ENCODE data around the gene SPATA31E1.

SPATA31E1 gene

DNA sequence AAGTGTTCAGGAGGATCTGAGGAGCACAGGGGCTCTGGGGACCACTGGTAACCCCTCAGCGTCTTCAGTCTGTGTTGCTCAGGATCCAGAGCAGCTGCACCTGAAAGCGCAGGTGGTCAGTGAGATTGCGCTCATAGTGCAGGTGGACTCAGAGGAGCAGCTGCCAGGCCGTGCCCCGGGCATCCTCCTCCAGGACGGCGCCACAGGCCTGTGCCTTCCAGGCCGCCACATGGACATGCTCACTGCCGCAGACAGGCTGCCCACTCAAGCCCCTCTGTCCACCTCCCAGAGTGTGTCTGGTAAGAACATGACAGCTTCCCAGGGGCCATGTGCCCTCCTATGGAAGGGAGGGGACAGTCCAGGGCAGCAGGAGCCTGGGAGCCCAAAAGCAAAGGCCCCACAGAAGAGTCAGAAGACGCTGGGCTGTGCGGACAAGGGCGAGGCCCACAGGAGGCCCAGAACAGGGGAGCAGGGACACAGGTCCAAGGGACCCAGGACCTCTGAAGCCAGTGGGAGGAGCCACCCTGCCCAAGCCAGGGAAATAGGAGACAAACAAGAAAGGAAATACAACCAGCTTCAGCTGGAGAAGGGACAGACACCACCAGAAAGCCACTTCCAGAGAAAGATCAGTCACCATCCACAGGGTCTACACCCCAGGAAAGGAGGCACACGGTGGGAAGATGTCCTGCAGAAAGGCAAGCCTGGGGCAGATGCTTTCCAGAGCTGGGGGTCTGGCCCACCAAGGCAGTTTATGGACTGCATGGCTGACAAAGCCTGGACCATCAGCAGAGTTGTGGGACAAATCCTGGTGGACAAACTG lies 5.2 kb downstream of the SPATA31E1 start:
- DNase-seq (ENCODE audit: insufficient read length, low spot score) (no peak), FAIRE-seq (no peak)
- TF ChIP-seq SPI1 (IDR thresholded peaks at IDR 0.05; ENCODE audit: low read depth, low read length) (no peak), POLR2A (IDR thresholded peaks at IDR 0.05; ENCODE audit: low read depth, low read length) (no peak), POLR2AphosphoS5 (IDR thresholded peaks at IDR 0.05; ENCODE audit: low read depth, low read length) (no peak), TAF1 (IDR thresholded peaks at IDR 0.05; ENCODE audit: low read depth, low read length) (no peak), PAX5 (IDR thresholded peaks at IDR 0.05; ENCODE audit: insufficient read depth, low read length, severe bottlenecking) (no peak), POU2F2 (IDR thresholded peaks at IDR 0.05; ENCODE audit: low read depth, low read length) (no peak)

GRCh38 chr9:87888501-87888900 lies 5.8 kb downstream of the SPATA31E1 start:
- no peak for FAIRE-seq
- TF ChIP-seq PAX5 (IDR thresholded peaks at IDR 0.05; ENCODE audit: insufficient read depth, low read length, severe bottlenecking) (no peak), TAF1 (IDR thresholded peaks at IDR 0.05; ENCODE audit: low read depth, low read length) (no peak), POU2F2 (IDR thresholded peaks at IDR 0.05; ENCODE audit: low read depth, low read length) (no peak), POLR2A (IDR thresholded peaks at IDR 0.05; ENCODE audit: low read depth, low read length) (no peak), POLR2AphosphoS5 (IDR thresholded peaks at IDR 0.05; ENCODE audit: low read depth, low read length) (no peak), SPI1 (IDR thresholded peaks at IDR 0.05; ENCODE audit: low read depth, low read length) (no peak)
- DNase-seq (ENCODE audit: insufficient read length, low spot score): no peak

- no peak for FAIRE-seq
- TF ChIP-seq PAX5 (IDR thresholded peaks at IDR 0.05; ENCODE audit: insufficient read depth, low read length, severe bottlenecking) (no peak), POLR2A (IDR thresholded peaks at IDR 0.05; ENCODE audit: low read depth, low read length) (no peak), POU2F2 (IDR thresholded peaks at IDR 0.05; ENCODE audit: low read depth, low read length) (no peak), SPI1 (IDR thresholded peaks at IDR 0.05; ENCODE audit: low read depth, low read length) (no peak), POLR2AphosphoS5 (IDR thresholded peaks at IDR 0.05; ENCODE audit: low read depth, low read length) (no peak), TAF1 (IDR thresholded peaks at IDR 0.05; ENCODE audit: low read depth, low read length) (no peak)
- DNase-seq (ENCODE audit: insufficient read length, low spot score): no peak
These were observed 6.6 kb downstream of the SPATA31E1 start for GRCh38 chr9:87889065-87889881.

DNA sequence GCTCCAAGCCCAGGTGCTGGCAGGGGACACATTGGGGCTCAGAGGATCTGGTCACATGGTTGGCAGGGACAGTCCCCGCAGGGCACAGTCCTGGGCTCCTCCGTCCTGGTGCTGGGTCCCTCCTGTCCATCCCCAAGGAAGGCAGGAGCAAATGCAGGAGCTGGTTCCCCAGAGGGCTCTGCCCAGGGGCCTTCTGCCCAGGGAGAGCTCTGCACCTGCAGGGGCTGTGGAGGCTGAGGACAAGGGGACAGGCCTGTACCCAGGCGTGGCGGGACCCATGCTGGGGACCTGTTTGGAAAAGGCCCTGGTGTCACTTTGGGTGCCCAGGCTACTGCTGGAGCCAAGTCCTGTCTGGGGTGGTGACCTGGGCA lies 7.2 kb downstream of the SPATA31E1 start:
- FAIRE-seq (no peak), DNase-seq (ENCODE audit: insufficient read length, low spot score) (no peak)
- TF ChIP-seq PAX5 (IDR thresholded peaks at IDR 0.05; ENCODE audit: insufficient read depth, low read length, severe bottlenecking) (no peak), POU2F2 (IDR thresholded peaks at IDR 0.05; ENCODE audit: low read depth, low read length) (no peak), POLR2AphosphoS5 (IDR thresholded peaks at IDR 0.05; ENCODE audit: low read depth, low read length) (no peak), SPI1 (IDR thresholded peaks at IDR 0.05; ENCODE audit: low read depth, low read length) (no peak), POLR2A (IDR thresholded peaks at IDR 0.05; ENCODE audit: low read depth, low read length) (no peak), TAF1 (IDR thresholded peaks at IDR 0.05; ENCODE audit: low read depth, low read length) (no peak)

GRCh38 chr9:87890837-87891236 lies 8.2 kb downstream of the SPATA31E1 start:
- FAIRE-seq (no peak), DNase-seq (ENCODE audit: insufficient read length, low spot score) (no peak)
- TF ChIP-seq POU2F2 (IDR thresholded peaks at IDR 0.05; ENCODE audit: low read depth, low read length) (no peak), PAX5 (IDR thresholded peaks at IDR 0.05; ENCODE audit: insufficient read depth, low read length, severe bottlenecking) (no peak), TAF1 (IDR thresholded peaks at IDR 0.05; ENCODE audit: low read depth, low read length) (no peak), POLR2A (IDR thresholded peaks at IDR 0.05; ENCODE audit: low read depth, low read length) (no peak), POLR2AphosphoS5 (IDR thresholded peaks at IDR 0.05; ENCODE audit: low read depth, low read length) (no peak), SPI1 (IDR thresholded peaks at IDR 0.05; ENCODE audit: low read depth, low read length) (no peak)

DNA sequence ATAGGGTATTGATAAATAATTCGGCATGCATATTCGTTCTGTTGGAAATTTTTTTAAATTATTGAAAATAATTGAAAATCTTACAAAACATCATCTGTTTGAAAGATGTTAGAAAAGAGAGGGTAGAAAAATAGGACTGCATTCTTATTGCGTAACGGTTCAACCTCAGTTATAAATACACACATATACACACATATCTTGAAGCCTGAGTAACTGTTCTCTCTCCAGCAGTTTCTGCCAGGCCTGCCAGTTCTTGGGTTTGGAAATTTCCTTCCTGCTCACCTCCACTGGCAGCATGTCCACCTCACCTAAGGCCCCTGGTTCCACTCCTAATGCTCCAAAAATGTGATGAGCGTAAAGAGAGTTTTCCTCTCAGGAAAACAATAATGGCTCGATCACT lies 9.1 kb downstream of the SPATA31E1 start:
- FAIRE-seq (no peak), DNase-seq (ENCODE audit: insufficient read length, low spot score) (no peak)
- TF ChIP-seq PAX5 (IDR thresholded peaks at IDR 0.05; ENCODE audit: insufficient read depth, low read length, severe bottlenecking) (no peak), SPI1 (IDR thresholded peaks at IDR 0.05; ENCODE audit: low read depth, low read length) (no peak), TAF1 (IDR thresholded peaks at IDR 0.05; ENCODE audit: low read depth, low read length) (no peak), POLR2A (IDR thresholded peaks at IDR 0.05; ENCODE audit: low read depth, low read length) (no peak), POU2F2 (IDR thresholded peaks at IDR 0.05; ENCODE audit: low read depth, low read length) (no peak), POLR2AphosphoS5 (IDR thresholded peaks at IDR 0.05; ENCODE audit: low read depth, low read length) (no peak)

GRCh38 chr9:87892956-87893355 lies 10.3 kb downstream of the SPATA31E1 start:
- FAIRE-seq: no peak

GRCh38 chr9:87894998-87895625 lies 12.4 kb downstream of the SPATA31E1 start:
- TF ChIP-seq PAX5 (IDR thresholded peaks at IDR 0.05; ENCODE audit: insufficient read depth, low read length, severe bottlenecking) (no peak), POLR2A (IDR thresholded peaks at IDR 0.05; ENCODE audit: low read depth, low read length) (no peak), POU2F2 (IDR thresholded peaks at IDR 0.05; ENCODE audit: low read depth, low read length) (no peak), POLR2AphosphoS5 (IDR thresholded peaks at IDR 0.05; ENCODE audit: low read depth, low read length) (no peak)
- DNase-seq (ENCODE audit: insufficient read length, low spot score) (no peak), FAIRE-seq (no peak)

More at GRCh38 chr9:87892956-87893355, 10.3 kb downstream of the SPATA31E1 start:
- no peak for DNase-seq (ENCODE audit: insufficient read length, low spot score)
- TF ChIP-seq POU2F2 (IDR thresholded peaks at IDR 0.05; ENCODE audit: low read depth, low read length) (no peak), SPI1 (IDR thresholded peaks at IDR 0.05; ENCODE audit: low read depth, low read length) (no peak), POLR2A (IDR thresholded peaks at IDR 0.05; ENCODE audit: low read depth, low read length) (no peak), TAF1 (IDR thresholded peaks at IDR 0.05; ENCODE audit: low read depth, low read length) (no peak), POLR2AphosphoS5 (IDR thresholded peaks at IDR 0.05; ENCODE audit: low read depth, low read length) (no peak), PAX5 (IDR thresholded peaks at IDR 0.05; ENCODE audit: insufficient read depth, low read length, severe bottlenecking) (no peak)

GRCh38 chr9:87896891-87897290 lies 14.2 kb downstream of the SPATA31E1 start:
- TF ChIP-seq TAF1 (IDR thresholded peaks at IDR 0.05; ENCODE audit: low read depth, low read length) (no peak), POU2F2 (IDR thresholded peaks at IDR 0.05; ENCODE audit: low read depth, low read length) (no peak), POLR2A (IDR thresholded peaks at IDR 0.05; ENCODE audit: low read depth, low read length) (no peak)
- no peak for FAIRE-seq
- DNase-seq (ENCODE audit: insufficient read length, low spot score): no peak

All from GM12891 (cell line).